Activated CD4-positive, alpha-beta T cell treated with anti-CD3 and anti-CD28 coated beads, Interleukin-2, amount 50 U/mL, for 24 hours (primary cell): ENCODE measurements around the gene ANOS1.

Experiments used
- DNase-seq, 2 donors: peaks; one replicate each; pipeline ENCODE4 v3.0.0-alpha.2; 2020; ENCODE audit warnings: low read depth in 1 of 2, low spot score in 1 of 2

The ANOS1 gene

DNA sequence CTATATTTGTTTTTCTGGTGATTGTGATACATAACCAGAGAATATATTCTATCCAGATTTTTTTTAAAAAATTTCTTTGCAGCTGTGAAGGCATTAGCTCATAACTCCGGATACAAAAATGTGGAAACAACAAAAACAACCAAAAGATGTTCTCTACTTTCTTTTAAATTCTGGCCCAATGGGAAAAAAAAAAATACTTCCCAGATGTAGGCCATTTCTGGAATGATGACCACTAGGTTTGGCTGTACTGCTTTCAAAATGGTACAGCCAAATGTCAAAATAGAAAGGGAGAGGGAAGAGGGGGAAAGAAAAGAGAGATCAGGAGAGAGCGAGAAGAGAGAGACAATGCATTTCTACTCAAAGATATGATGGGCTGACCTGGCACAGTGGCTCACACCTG, 14.6 kb downstream of the ANOS1 start:
- no peak for DNase-seq

- no peak for DNase-seq
Observed at GRCh38 chrX:8714164-8714563, 17.8 kb downstream of the ANOS1 start.

DNA sequence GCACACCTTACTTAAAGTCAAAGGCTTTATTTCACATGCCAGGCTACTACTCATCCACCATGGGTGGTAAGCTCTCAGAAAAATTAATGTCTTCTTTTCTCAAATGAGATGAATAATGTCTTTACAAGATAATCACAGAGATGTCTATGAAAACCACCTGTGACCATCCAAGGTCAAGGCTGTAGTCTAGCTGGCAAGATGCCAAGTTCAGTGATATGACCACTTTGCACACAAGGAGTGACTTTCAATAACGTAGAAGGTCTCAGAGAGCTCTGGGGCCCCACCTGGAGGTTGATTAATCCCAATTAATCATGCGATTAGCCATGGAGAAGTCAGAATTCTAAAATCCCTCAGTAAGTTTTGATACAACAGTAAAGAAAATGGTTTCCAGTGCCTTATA, 20.5 kb downstream of the ANOS1 start:
- no peak for DNase-seq

GRCh38 chrX:8704184-8704583, 27.8 kb downstream of the ANOS1 start:
- no peak for DNase-seq

- DNase-seq: no peak
Observed at GRCh38 chrX:8692871-8693270, 39.1 kb downstream of the ANOS1 start.

DNA sequence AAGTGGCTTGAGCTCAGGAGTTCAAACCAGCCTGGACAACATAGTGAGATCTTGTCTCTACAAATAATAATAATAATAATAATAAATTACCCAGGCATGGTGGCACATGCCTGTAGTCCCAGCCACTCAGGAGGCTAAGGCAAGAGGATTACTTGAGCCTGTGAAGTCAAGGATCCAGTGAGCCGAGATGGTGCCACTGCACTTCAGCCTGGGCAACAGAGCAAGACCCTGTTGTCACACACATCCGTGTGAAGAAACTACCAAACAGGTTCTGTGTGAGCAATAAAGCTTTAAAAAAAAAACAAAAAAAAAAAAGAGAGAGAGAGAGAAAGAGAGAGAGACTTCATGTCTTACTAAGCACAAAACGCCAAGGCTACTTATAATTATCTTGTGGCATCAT, 42.5 kb downstream of the ANOS1 start:
- no peak for DNase-seq

- no peak for DNase-seq
Observed at GRCh38 chrX:8688776-8689175, 43.2 kb downstream of the ANOS1 start.

DNA sequence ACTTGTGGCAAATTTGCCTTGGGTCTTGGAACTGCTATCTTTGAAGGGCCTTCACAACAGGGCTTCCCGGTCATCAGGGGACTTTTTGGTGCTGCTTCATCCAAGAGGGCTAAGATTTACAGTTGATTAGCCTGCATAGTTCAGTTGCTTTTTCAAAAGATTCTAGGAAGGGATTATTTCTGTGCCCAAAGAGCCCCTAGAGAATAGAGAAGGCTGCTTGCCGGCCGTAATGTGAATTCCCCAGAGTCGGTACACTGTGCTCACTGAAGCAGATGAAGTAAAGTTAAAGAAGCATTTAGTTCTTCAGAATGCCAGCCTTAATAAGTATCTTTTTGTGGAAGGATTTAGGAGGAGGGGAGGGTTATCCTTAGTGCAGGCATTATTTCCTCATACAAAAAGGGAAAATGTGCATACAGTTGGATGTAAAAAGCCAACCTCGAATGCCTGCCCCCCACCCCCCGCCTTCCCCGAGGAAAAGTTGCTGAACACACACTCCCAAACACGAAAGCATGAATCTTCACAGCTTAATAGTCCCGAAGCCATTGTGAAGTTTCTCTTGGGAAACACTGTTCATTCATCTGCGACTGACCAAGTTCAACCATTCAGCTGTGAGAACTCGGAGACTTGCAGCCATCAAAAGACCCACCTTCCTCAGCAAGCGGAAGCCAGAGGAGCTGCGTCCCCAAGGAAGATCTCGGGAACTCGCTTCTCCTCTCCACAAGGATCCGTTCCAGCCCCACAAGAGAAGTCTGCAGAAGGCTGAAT, 47.6 kb downstream of the ANOS1 start:
- no peak for DNase-seq

- no peak for DNase-seq
Observed at GRCh38 chrX:8683687-8684086, 48.2 kb downstream of the ANOS1 start.

GRCh38 chrX:8679550-8679949, 52.4 kb downstream of the ANOS1 start:
- no peak for DNase-seq

DNA sequence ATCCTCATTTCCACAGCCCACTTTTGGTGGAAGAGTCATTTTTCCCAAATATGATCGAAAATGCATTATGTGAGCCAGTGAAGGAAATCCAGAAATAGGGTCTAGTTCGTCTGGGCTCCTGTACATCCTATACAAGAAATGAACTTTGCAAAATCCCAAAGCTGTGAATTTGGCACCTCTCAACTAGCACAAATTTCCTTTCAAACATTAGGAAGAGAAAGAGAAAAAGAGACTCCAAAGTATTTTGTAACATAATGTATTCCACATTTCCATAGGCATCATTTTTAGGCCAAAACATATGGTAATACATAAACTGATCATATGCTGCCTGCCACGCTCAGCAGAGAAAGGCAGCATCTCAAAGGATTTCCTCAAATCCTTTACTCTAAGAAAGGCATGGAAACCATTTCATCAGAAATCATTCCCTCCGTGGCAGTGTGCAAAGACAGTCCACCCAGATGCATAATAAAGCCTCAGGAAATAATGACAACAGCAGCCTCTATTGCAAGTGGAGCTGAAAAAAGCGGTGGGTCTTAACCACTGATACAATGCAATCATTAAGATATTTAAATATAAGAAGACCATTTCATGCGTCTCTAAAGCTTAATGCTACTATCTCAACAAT, 56.8 kb downstream of the ANOS1 start:
- no peak for DNase-seq

DNA sequence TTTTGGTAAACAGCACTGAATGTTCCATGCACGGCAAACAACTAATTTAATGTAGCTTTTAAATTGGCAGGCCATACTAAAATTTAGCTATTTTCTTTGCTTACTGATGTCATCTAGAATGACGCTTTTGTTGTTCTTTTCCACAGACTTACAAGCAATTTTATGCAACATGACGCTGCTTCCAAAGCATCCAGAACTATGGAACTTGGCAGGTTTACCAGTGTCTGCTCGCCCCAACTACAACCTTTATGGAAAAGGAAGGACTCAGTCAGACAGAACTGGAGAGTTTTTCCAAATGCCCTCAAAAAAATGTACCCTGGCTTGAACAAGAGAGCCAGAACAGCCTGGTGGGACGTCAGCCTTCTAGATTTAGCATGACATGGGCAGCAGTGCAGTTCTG, 58.7 kb downstream of the ANOS1 start:
- DNase-seq: no peak

GRCh38 chrX:8672176-8672575, 59.8 kb downstream of the ANOS1 start:
- DNase-seq: no peak

- no peak for DNase-seq
Observed at GRCh38 chrX:8668813-8669212, 63.1 kb downstream of the ANOS1 start.

DNA sequence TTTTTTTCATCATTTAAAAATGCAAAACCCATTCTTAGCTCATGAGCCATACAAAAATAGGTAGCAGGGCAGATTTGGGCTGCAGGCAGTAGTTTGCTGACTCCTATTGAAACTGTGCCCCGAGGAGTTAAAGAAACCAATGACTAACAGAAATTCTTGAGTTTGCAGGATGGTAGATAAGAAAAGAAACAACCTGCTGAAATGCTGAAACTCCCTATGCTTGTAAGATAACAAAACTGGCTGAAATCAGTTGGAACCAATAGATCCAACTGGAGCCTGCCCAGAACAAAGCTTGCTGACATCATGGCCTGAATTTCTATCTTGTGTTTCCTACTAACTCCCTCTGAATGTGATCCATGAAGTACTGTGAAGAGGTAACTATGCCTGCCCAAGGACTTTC, 68.6 kb downstream of the ANOS1 start:
- no peak for DNase-seq

GRCh38 chrX:8657883-8658282, 74.1 kb downstream of the ANOS1 start:
- no peak for DNase-seq

GRCh38 chrX:8653956-8654355, 78.0 kb downstream of the ANOS1 start:
- DNase-seq: no peak

GRCh38 chrX:8649969-8650368, 82.0 kb downstream of the ANOS1 start:
- DNase-seq: no peak

- no peak for DNase-seq
Observed at GRCh38 chrX:8647176-8647575, 84.8 kb downstream of the ANOS1 start.

DNA sequence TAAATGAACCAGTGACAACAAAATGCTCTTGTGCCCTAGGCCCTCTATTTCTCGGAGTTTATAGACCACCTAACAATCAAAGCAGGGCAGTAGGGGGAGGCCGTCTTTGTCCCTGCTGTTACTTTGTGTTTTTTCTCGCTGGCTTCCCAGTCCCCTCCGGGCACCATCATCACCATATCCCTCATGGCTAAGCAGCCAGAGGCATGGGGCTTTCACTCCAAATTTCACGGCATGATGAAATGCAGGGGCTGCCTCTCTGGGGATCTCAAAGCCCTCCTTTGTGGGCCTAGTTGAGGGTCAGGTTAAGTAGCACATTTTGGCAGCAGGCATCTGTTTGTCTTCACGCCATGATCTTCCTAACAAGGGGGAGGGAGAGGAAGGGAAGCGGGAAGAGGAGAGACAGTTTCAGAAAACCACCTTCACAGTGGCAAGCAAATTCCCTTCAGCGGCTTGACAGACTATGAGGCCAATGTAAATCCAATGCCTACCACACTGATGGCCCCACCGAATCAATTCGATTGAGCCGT, 91.9 kb downstream of the ANOS1 start:
- no peak for DNase-seq

- DNase-seq: no peak
Observed at GRCh38 chrX:8636497-8636896, 95.4 kb downstream of the ANOS1 start.

DNA sequence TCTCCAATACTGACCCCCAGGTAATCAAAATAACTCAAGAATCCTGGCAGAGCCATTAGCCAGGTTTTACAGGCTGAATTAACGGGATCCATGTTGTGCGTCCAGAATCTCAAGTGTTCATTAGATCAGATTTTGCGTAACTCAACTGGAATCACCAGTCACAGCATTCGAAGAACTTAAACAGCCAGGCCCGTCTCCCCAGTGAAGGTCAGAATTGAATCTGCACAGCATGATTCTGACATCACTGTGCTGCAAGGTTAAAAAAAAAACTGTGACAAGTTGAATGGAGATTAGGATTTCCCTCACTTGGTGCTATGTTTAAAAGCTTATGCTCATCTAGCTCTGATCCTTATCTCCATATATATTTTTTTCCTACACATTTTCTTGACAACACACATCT, 96.1 kb downstream of the ANOS1 start:
- DNase-seq: no peak

- DNase-seq: no peak
Observed at GRCh38 chrX:8632924-8633323, 99.0 kb downstream of the ANOS1 start.
